KG1 (cell line): Measurements from ENCODE around the gene SCN1B.

ENCODE experiments used
- DNase-seq: peaks from one replicate; lab custom pipeline; 2025; lab: John Stamatoyannopoulos, UW

The SCN1B gene

GRCh38 chr19:35053667-35054293, 23.5 kb downstream of the SCN1B start:
- no peak for DNase-seq

GRCh38 chr19:35054626-35055025, 24.4 kb downstream of the SCN1B start:
- no peak for DNase-seq

- no peak for DNase-seq
These were observed 25.5 kb downstream of the SCN1B start for GRCh38 chr19:35055715-35056179.

- DNase-seq: no peak
These were observed 26.3 kb downstream of the SCN1B start for GRCh38 chr19:35056513-35057063.

GRCh38 chr19:35058370-35058769, 28.1 kb downstream of the SCN1B start:
- DNase-seq: no peak

- DNase-seq: no peak
These were observed 28.9 kb downstream of the SCN1B start for GRCh38 chr19:35059006-35059798.

GRCh38 chr19:35059799-35060091, 29.5 kb downstream of the SCN1B start:
- DNase-seq: no peak

GRCh38 chr19:35060160-35060855, 30.0 kb downstream of the SCN1B start:
- no peak for DNase-seq

GRCh38 chr19:35061583-35062373, 31.5 kb downstream of the SCN1B start:
- no peak for DNase-seq

- DNase-seq: no peak
These were observed 32.7 kb downstream of the SCN1B start for GRCh38 chr19:35062942-35063341.

- no peak for DNase-seq
These were observed 33.9 kb downstream of the SCN1B start for GRCh38 chr19:35063940-35064818.

- no peak for DNase-seq
These were observed 35.3 kb downstream of the SCN1B start for GRCh38 chr19:35065574-35065973.

- no peak for DNase-seq
These were observed 35.9 kb downstream of the SCN1B start for GRCh38 chr19:35066121-35066520.

- peak; percentile 63 for DNase-seq
These were observed 36.7 kb downstream of the SCN1B start for GRCh38 chr19:35066691-35067563.

- DNase-seq: no peak
These were observed 38.8 kb downstream of the SCN1B start for GRCh38 chr19:35068941-35069634.

GRCh38 chr19:35069696-35070095, 39.4 kb downstream of the SCN1B start:
- no peak for DNase-seq

- DNase-seq: no peak
These were observed 40.2 kb downstream of the SCN1B start for GRCh38 chr19:35070471-35070870.

GRCh38 chr19:35073516-35073915, 43.2 kb downstream of the SCN1B start:
- DNase-seq: no peak

GRCh38 chr19:35073941-35074340, 43.7 kb downstream of the SCN1B start:
- no peak for DNase-seq
